Activated naive CD4-positive, alpha-beta T cell treated with anti-CD3 and anti-CD28 coated beads, Interleukin-2, amount 50 U/mL, for 72 hours (primary cell): Measurements from ENCODE around the gene SYNJ2. TPM values are rescaled to one million over a fixed set of nuclear protein-coding genes. Genes with fewer than 3 reads are reported as not detected.

Experiments used
- ATAC-seq, 2 donors: fragments of 150-1000 bp; cut with Tn5 transposase; 2 replicates each; pipeline ENCODE4 v1.10.0; 2021; ENCODE audit warnings: mild to moderate bottlenecking in 2 of 2, moderate library complexity in 2 of 2
- DNase-seq, 2 donors: peaks; one replicate each; pipeline ENCODE4 v3.0.0; 2021 to 2022; ENCODE audit warnings: low spot score in 2 of 2
- H3K27ac Mint-ChIP-seq, 2 donors: one replicate each; pipeline ENCODE4 v1.8.0; 2022; ENCODE audit warnings: mild to moderate bottlenecking in 2 of 2, mixed read lengths in 2 of 2
- H3K36me3 Mint-ChIP-seq, 2 donors: one replicate each; pipeline ENCODE4 v1.8.0; 2022; ENCODE audit warnings: mixed read lengths in 2 of 2
- H3K9me3 Mint-ChIP-seq, 2 donors: one replicate each; pipeline ENCODE4 v1.8.0; 2022; ENCODE audit warnings: mixed read lengths in 2 of 2
- total RNA-seq, 2 donors: library from RNA; stranded (reverse); gene quantifications; one replicate each; pipeline ENCODE4 v1.2.3, GENCODE V29; 2022

Gene SYNJ2
- total RNA-seq, 2 donors from 2014 or later = 31.6 to 51.7 TPM

DNA sequence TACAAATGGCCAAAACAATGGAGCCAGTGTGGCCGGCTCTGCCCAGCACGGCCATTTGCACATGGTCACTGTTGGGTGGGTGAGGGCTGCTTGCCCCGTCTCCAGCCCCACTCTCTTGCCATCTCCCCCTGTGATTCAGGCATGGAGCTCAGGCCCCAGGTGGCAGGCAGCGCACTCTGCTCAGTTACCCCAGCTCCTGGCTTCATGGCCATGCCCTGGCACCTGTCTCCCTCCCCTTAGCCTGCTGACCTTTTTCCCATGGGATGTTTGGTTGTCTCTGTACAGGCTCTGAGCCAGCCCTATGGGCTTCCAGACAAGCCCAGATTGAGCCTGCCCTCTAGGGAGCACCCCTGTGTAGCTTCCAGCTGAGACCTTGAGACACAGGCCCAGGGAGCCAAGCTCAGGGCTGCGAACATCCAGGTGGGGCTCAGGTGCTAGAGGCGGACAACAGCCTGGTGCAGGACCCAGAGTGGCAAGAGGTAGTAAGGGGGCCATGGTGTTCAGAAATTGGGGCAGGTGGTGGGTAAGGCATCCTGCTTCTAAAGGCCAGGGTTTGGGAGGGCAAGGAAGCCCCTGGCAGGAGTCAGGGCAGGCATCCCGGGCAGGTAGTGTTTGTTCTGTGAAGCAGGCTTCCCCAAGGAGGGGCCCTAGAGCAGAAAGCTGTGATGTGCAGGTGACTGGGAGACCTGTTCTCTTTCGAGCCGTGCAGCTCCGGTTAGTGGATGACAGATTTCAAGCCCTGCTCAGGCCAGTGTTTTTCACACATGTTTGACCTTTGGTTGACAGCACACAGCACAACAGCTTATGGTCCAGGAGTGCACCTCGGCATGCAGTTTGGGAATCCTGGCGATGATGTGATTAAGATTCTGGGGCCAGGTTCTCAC is 17.7 kb downstream of the SYNJ2 start:
- DNase-seq = no peak
- no peak overlapping the region for H3K27ac Mint-ChIP-seq
- H3K36me3 Mint-ChIP-seq = peaks cover 5 to 7% of the 10 kb centered on the region in 2 donors
- no peak for ATAC-seq
- no peaks in the 10 kb centered on the region for H3K9me3 Mint-ChIP-seq

DNA sequence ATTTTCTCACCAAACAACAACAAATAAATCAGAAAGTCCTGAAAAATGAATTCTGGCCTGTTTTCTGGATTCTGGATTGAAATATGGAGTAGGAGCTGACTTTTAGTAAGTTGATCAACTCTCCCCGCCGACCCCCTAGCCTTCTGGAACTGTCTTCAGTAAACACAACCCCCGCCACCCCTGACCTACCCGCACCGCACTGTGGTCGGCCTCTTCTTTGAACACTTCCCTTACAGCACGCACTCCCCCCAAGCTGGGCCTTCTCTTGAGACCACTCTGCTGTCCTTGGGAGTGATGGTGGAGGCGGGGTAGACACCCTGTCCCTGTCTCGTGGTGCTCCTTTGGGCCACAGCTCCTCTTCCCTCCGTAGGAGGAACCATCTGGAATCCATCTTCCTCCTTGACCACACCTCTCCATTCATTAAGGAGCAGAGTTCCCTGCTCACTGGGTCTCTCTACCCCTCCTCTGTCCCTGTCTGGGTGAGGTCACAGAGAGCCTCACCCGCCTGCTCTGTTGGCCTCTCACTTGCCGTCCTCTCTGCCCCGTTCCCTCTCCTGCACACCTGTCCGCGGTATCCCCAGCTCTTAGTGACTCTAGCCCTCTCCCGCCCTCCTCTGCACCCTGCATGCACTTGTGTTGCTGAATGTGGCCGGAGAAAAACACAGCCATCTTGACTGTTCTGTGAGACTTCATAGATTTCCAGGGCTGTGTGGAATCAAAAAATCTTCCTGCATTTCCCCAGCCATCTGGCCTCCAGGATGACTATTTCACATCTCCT is 19.1 kb downstream of the SYNJ2 start:
- DNase-seq (no peak), ATAC-seq (no peak)
- Mint-ChIP-seq H3K27ac (no peak overlapping the region), H3K36me3 (peaks cover 6 to 7% of the 10 kb centered on the region in 2 donors), H3K9me3 (no peaks in the 10 kb centered on the region)

DNA sequence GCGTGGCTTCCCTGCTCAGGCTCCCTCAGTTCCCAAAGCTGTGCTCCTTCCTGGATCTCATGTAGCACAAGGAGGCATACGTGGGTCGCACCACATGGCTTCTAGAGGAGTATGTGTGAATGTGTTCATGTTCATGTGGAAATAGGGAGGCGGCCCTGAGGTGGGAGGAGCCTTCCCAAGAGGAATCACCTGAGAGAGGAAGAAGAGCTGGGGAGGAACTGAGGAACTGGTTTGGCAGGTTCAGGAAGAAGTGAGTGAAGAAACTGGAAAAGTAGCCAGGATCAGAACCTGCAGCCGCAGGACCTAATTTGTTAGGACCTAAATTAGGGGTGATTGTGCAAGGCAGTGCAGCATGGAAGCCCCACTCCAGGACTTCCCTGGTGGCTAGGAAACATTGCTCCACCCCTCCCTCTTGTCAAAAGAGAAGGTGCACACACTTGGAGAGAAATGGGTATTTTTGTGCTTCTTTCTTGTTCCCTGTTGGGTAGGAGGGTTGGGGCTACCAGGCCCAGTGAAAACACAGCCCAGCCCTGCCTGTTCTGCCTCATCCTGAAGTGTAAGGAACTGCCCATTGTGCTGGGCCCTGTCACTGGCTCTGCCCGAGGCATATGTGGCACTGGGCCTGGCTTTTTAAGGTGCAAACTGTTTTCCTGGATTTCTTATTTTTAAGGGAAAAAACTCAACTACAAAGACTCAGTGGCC is 20.7 kb downstream of the SYNJ2 start:
- no peaks in the 10 kb centered on the region for H3K9me3 Mint-ChIP-seq
- peak overlapping the region; percentile 25 to 85 for H3K27ac Mint-ChIP-seq
- DNase-seq (no peak), ATAC-seq (peak; percentile 24 to 29)
- peaks cover 12 to 13% of the 10 kb centered on the region in 2 donors for H3K36me3 Mint-ChIP-seq

DNA sequence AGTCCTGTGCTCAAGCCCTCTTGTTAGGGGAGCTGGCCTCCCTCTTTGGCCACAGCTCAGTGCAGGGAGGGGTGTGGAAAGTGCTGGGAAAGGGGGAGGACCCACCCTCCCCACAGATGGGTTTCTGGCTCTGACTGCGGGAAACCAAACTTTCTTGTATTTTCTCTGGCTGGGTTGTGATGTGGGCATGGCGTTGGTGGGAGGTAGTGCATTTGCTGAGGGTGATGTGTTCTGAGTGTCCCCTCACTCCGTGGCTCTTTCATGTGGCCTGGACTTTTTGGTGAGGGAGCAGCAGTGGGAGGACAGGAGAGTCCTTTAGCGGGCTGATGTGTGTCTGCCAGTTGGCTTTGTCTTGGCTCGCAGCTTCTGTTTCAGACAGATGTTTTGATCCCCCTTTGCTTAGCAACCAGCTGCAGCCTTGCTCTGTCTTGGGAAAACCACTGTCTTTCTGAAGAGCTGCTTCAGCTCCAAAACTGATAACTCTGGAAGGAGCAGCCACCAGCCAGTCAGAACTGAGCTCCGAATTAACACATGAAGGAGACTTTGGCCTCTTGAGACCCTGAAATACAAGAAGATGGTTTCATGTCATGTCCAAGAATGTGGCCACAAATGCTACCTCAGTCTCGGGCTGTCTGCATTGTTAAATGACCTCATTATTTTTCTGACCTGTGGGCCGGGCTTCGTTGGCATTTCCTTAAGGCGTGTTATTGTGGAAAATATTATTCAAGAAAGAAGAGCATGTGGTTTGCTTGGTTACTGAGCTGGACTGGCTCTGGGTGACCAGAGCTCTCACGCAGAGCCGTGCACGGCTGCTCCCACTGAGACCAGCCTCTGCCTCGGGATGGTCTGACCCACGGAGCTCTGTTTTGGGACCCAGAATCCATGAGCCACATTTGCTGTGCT is 21.5 kb downstream of the SYNJ2 start:
- DNase-seq (peak; percentile 66 to 87), ATAC-seq (peak; percentile 95 to 96)
- Mint-ChIP-seq H3K9me3 (no peaks in the 10 kb centered on the region), H3K36me3 (peaks cover 12 to 13% of the 10 kb centered on the region in 2 donors), H3K27ac (peak overlapping the region; percentile 70 to 85)

DNA sequence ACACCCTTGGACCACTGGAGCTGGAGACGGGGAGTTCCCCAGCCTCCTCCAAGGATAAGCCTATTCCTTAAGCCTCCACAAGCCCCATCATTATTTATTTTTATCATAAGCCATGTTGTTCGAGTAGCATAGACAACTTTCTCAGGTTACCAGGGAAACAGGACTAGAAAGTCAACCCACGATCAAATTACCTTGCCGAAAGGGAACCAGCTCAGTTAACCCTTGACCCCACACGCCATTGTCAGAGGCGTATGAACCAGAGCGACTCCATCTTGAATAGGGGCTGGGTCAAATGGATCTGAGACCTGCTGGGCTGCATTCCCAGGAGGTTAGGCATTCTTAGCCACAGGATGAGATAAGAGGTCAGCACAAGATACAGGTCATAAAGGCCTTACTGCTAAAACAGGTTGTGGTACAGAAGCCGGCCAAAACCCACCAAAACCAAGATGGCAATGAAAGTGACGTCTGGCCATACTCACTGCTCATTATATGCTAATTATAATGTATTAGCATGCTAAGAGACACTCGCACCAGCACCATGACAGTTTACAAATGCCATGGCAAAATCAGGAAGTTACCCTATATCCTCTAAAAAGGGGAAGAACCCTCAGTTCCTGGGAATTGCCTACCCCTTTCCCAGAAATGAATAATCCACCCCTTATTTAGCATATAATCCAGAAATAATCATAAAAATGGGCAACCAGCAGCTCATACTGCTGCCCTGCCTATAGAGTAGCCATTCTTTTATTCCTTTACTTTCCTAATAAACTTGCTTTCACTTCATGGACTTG is 22.4 kb downstream of the SYNJ2 start:
- DNase-seq (no peak), ATAC-seq (no peak)
- H3K9me3 Mint-ChIP-seq = no peaks in the 10 kb centered on the region
- peaks cover 12 to 18% of the 10 kb centered on the region in 2 donors for H3K36me3 Mint-ChIP-seq
- peak overlapping the region; percentile 70 to 85 for H3K27ac Mint-ChIP-seq

DNA sequence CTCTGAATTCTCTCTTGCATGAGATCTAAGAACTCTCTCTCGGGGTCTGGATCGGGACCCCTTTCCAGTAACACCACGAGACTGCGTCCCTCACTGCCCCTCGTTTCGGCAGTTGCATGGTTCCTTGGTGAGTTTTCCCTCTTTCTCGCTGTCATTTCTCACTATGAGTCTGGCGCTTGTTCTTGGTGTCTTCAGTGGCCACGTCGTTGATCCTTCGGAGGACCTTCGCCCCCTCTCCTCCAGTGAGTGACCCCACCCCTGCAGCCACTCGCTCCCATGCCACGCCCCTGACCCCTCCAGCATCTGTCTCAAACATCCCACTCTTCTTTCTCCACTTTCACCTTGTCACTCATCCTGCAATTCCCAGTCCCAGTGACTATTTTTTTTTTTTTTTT is 23.0 kb downstream of the SYNJ2 start:
- no peak for DNase-seq
- peak overlapping the region; percentile 34 to 85 for H3K27ac Mint-ChIP-seq
- H3K36me3 Mint-ChIP-seq = peaks cover 12 to 23% of the 10 kb centered on the region in 2 donors
- H3K9me3 Mint-ChIP-seq = no peaks in the 10 kb centered on the region
- ATAC-seq = no peak

DNA sequence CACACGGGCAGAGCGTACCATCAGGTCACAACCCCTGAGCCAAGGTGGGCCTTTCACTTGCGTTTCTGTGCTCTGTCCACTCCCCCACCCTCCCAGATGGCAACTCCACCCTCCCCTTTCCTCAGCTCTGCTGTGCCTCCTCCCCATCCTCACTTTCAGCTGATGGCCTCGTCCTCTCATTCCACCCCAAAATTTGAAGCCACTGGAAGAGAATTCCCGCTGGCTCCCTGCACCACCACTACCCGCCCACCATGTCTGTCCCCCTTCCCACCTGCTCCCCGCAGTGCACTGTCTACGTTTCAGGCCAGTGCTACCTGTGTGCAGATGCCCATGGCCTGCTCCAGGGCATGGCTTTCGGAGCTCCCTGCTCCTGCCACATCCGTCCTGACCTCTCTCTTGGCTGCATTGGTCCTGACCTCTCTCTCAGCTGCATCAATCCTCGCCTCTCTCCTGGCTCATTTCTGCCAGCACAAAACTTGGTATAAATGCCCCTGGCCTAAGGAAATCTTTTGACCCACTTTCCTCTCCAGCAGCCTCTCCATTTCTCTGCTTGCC is 24.0 kb downstream of the SYNJ2 start:
- DNase-seq = no peak
- ATAC-seq = no peak
- Mint-ChIP-seq H3K9me3 (no peaks in the 10 kb centered on the region), H3K36me3 (peaks cover 12 to 31% of the 10 kb centered on the region in 2 donors), H3K27ac (no peak overlapping the region)

DNA sequence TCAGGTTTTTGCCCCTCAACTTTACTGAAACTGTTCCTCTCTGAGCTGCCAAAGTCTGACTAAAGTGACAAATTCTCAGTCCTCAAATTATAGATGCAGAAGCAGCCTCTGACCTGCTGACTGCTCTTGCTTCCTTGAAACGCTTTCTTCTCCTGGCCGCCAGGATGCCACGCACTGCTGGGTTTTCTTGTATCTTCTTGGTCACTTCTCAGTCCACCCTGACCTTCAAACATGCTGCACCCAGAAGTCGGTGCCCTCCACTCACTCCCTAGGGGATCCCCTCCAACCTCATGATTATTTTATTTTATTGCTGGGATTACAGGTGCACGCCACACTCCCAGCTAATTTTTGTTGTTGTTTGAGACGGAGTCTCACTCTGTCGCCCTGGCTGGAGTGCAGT is 24.7 kb downstream of the SYNJ2 start:
- Mint-ChIP-seq H3K36me3 (peaks cover 15 to 37% of the 10 kb centered on the region in 2 donors), H3K9me3 (no peaks in the 10 kb centered on the region), H3K27ac (no peak overlapping the region)
- DNase-seq = no peak
- no peak for ATAC-seq

DNA sequence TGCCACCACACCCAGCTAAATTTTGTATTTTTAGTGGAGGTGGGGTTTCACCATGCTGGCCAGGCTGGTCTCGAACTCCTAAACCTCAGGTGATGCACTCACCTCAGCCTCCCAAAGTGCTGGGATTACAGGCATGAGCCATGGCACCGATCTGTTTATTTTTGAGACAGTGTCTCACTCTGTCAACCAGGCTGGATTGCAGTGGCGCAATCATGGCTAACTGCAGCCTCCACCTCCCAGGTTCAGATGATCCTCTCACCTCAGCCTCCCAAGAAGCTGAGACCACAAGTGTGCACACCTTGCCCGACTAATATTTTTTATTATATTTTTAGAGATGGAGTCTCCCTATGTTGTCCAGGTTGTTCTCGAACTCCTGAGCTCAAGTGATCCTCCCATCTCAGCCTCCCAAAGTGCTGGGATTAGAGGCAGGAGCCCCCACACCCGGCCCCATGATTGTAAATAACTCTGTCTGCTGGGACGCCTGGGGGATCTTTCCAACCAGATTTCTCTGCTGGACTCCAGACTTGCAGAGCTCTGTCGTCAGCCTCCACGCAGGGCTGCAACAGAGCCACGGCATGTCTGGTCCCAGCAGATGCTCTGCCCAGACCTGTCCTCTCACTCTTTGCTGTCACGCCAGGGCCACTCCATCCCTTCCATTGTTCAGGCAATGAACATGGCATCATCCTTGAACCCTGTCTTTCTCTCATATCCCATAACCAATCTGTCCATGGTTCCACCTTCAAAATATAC is 25.3 kb downstream of the SYNJ2 start:
- ATAC-seq (no peak), DNase-seq (no peak)
- Mint-ChIP-seq H3K27ac (no peak overlapping the region), H3K36me3 (peaks cover 14 to 40% of the 10 kb centered on the region in 2 donors), H3K9me3 (no peaks in the 10 kb centered on the region)

DNA sequence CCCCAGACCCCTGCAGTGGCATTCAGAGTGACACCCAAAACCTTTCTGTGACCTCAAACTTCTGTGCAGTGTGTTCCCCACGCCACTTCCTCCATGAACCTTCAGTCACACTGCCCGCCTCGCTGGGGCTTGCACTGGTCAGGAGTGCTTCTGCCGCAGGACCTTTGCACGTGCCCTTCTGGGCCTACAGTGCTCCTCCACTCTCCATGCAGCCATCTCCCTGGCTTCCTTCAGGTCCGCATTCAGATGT is 27.1 kb downstream of the SYNJ2 start:
- no peak for ATAC-seq
- Mint-ChIP-seq H3K36me3 (peaks cover 11 to 55% of the 10 kb centered on the region in 2 donors), H3K9me3 (peaks cover 0 to 4% of the 10 kb centered on the region in 2 donors), H3K27ac (peak overlapping the region; percentile 33 to 38)
- DNase-seq = no peak

DNA sequence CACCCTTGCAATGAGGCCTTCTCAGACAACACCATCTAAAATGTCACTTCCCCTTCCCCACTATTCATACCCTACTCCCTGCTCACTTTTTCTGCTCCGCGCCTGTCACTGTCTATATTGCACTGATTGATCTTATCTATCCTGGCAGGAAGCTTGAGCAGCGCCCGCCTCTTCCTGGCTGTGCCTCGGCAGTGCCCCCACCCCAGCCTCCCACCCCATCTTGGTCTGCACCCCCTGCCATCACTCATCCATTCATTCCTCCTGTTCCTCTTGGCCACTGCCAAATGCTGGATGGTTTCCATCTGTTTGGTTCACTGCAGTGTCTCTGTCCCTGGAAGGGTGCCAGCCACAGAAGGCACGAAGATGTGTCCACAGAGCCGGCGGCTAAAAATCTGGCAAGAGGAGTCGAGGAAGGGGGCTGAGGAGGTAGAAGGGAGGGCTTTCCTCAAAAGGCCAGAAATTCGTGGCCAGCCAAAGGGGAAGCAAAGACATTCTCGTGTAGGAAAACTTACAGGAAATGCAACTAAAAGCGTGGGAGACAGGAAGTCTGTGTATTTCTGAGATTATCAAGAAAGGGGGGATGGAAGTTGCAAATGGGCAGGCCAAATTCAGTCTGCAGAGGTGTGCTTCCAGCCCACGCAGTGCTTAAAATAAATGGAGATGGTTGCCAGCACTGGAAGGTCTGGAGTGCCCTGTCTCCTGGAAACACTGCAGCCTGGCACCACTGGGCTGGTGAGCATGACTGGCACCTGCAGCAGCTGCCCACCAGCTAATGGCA is 27.6 kb downstream of the SYNJ2 start:
- H3K9me3 Mint-ChIP-seq = peaks cover 0 to 6% of the 10 kb centered on the region in 2 donors
- H3K36me3 Mint-ChIP-seq = peaks cover 11 to 57% of the 10 kb centered on the region in 2 donors
- peak overlapping the region; percentile 33 to 38 for H3K27ac Mint-ChIP-seq
- ATAC-seq (peak; percentile 56 to 66), DNase-seq (no peak)

DNA sequence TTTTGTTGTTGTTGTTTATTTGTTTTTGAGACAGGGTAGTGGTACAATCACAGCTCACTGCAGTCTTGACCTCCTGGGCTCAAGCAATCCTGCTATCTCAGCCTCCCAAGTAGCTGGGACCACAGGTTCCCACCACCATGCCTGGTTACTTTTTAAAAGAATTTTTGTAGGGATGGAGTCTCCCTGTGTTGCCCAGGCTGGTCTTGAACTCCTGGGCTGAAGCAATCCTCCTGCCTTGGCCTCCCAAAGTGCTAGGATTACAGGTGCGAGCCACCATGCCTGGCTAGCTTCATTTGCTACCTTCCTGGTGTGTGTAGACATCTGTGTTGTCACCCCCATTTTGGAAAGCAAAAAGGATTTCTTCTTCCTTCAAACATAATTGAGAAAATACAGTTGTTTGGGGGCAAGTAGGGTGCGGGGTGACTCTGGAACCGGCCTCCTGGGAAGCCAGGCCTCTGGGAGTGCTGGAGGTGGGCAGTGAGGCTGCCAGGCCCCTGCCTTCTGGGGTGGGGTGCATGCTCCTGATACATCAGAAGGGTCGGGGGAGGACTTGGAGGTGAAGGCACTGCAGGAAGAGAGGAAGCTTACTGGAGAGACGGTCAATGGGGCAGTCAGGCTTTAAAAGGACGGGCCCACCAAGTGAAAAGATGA is 28.4 kb downstream of the SYNJ2 start:
- DNase-seq = no peak
- H3K27ac Mint-ChIP-seq = peak overlapping the region; percentile 33 to 45
- H3K36me3 Mint-ChIP-seq = peaks cover 11 to 57% of the 10 kb centered on the region in 2 donors
- no peak for ATAC-seq
- H3K9me3 Mint-ChIP-seq = peaks cover 0 to 6% of the 10 kb centered on the region in 2 donors

DNA sequence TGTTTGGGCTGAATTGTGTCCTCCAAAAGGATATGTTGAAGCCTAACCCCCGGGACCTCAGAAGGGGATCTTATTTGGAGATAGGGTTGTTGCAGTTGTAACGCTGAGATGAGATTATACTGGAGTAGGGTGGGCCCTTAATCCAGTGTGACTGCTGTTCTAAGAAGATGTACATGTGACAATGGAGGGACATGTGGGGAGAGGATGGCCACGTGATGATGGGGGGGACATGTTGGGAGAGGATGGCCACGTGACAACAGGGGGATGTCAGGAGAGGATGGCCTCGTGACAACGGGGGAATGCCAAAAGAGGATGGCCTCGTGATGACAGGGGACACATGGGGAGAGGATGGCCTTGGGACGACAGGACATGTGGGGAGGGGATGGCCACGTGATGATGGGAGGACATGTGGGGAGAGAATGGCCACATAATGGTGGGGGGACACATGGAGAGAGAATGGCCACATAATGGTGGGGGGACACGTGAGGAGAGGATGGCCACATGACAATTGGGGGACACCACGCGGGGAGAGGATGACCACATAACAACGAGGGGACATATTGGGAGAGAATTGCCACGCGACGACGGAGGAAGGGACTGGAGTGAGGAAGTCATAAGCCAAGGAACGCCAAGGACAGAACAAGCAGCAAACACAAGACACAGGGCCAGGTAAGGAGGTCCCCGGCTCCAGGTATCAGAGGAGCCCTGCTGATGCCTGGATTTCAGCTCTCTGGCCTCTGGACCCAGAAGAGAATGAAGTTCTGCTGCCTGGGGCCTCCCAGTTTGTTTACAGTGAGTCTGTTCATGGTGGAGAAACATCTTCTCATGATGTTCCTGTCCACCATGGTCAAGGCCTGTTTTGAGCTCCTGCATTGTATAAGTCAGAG is 29.2 kb downstream of the SYNJ2 start:
- DNase-seq = no peak
- no peak overlapping the region for H3K27ac Mint-ChIP-seq

More for the DNA sequence above, 29.2 kb downstream of the SYNJ2 start:
- Mint-ChIP-seq H3K9me3 (peaks cover 0 to 6% of the 10 kb centered on the region in 2 donors), H3K36me3 (peaks cover 11 to 56% of the 10 kb centered on the region in 2 donors)
- ATAC-seq = no peak
